GM20431 (cell line): ENCODE data around the gene SLC12A7.

Source experiments
- in situ Hi-C: fragments of 300-500 bp; cut with MseI, MboI; formaldehyde crosslinking; loops from one replicate; pipeline ENCODE4 v1.15.0; 2020; ENCODE audit warnings: low sequenced_read_pairs; ENCODE audit not compliant: unreplicated experiment

The SLC12A7 gene

GRCh38 chr5:1015507-1015906, 96.4 kb downstream of the SLC12A7 start:
- in situ Hi-C loops = no loop called here

- in situ Hi-C loops = no loop called here
Measured at GRCh38 chr5:1014781-1015221, 97.1 kb downstream of the SLC12A7 start.

GRCh38 chr5:1014346-1014745, 97.5 kb downstream of the SLC12A7 start:
- in situ Hi-C loops = no loop called here

- in situ Hi-C loops = no loop called here
Measured at GRCh38 chr5:1013948-1014301, 97.9 kb downstream of the SLC12A7 start.

- in situ Hi-C loops = no loop called here
Measured at GRCh38 chr5:1013238-1013947, 98.5 kb downstream of the SLC12A7 start.

GRCh38 chr5:1012900-1013237, 99.0 kb downstream of the SLC12A7 start:
- in situ Hi-C loops = no loop called here

GRCh38 chr5:1012313-1012841, 99.5 kb downstream of the SLC12A7 start:
- in situ Hi-C loops = no loop called here

- in situ Hi-C loops = no loop called here
Measured at GRCh38 chr5:1011741-1012312, 100.0 kb downstream of the SLC12A7 start.

- in situ Hi-C loops = no loop called here
Measured at GRCh38 chr5:1011226-1011631, 100.6 kb downstream of the SLC12A7 start.

- in situ Hi-C loops = no loop called here
Measured at GRCh38 chr5:1010641-1011046, 101.2 kb downstream of the SLC12A7 start.

GRCh38 chr5:1010181-1010510, 101.7 kb downstream of the SLC12A7 start:
- in situ Hi-C loops = no loop called here

- in situ Hi-C loops = no loop called here
Measured at GRCh38 chr5:1009359-1010180, 102.3 kb downstream of the SLC12A7 start.

GRCh38 chr5:1008451-1009358, 103.2 kb downstream of the SLC12A7 start, which contains the start of gene NKD2:
Gene NKD2 (plus strand): TSS chr5:1008802. CDS start chr5:1009058, 256 bp downstream.
- in situ Hi-C loops = no loop called here

GRCh38 chr5:1007681-1008450, 104.0 kb downstream of the SLC12A7 start:
- in situ Hi-C loops = no loop called here

GRCh38 chr5:1007221-1007680, 104.6 kb downstream of the SLC12A7 start:
- in situ Hi-C loops = no loop called here

GRCh38 chr5:1006656-1007071, 105.2 kb downstream of the SLC12A7 start:
- in situ Hi-C loops = no loop called here

- in situ Hi-C loops = no loop called here
Measured at GRCh38 chr5:1005904-1006655, 105.8 kb downstream of the SLC12A7 start.

GRCh38 chr5:1005249-1005851, 106.5 kb downstream of the SLC12A7 start:
- in situ Hi-C loops = no loop called here
